Mesenteric fat pad (tissue), 1 donor: Measurements from ENCODE around the gene CRABP1. TPM values are rescaled to one million over a fixed set of nuclear protein-coding genes. Genes with fewer than 3 reads are reported as not detected.

Experiments
- DNase-seq: peaks from one replicate; pipeline ENCODE4 v3.0.0-alpha.2; 2020; ENCODE audit warnings: low spot score
- total RNA-seq: library from RNA; stranded (reverse); fragmentation: NEBNext Ultra II Directional; extraction: Animal tissue kit (Norgen Biotek cat#: 25700); gene quantifications from one replicate; pipeline ENCODE4 v1.2.1, GENCODE V29; 2021
- donor health status: DM: yes; HTN: yes; CAD: no.

The CRABP1 gene
- total RNA-seq, 1 donor from 2014 or later = not detected

DNA sequence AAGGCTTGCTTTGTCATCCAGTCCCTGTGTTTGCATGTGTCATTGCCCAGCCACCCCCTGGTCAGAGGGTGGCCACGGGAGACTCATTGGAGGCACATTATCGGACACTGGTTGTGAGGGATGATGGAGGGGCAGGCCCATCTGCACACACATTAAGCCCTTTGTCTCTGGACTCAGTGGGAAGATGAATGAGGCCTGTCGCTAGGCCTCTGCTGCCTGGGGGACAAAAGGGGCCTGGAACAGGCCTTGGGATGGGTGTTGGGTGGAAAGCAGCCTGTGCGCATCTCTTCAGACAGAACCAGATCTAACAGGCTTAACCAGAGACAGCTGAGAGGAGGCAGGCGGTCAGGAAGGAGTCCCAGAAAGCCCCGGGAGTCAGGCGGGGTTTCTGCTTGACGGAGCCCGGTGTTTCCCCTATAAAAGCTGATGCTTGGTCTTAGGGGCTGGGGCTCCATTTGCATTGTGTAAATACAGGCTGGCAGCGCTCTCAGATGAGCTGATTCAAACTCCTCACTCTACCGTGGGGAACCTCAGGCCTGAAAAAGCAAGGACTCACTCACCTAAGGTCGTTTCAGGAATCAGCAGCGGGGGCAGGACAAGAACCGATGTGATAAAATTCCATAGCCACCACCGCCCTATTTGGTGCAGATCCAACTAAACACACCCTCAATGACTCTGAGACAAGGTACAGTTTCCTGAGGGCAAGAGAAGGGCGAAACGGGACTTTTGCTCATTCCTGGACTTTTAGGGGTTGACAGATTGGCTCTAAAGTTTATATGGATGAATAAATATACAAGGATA, 23.7 kb upstream of the CRABP1 start:
- peak; percentile 76 for DNase-seq

DNA sequence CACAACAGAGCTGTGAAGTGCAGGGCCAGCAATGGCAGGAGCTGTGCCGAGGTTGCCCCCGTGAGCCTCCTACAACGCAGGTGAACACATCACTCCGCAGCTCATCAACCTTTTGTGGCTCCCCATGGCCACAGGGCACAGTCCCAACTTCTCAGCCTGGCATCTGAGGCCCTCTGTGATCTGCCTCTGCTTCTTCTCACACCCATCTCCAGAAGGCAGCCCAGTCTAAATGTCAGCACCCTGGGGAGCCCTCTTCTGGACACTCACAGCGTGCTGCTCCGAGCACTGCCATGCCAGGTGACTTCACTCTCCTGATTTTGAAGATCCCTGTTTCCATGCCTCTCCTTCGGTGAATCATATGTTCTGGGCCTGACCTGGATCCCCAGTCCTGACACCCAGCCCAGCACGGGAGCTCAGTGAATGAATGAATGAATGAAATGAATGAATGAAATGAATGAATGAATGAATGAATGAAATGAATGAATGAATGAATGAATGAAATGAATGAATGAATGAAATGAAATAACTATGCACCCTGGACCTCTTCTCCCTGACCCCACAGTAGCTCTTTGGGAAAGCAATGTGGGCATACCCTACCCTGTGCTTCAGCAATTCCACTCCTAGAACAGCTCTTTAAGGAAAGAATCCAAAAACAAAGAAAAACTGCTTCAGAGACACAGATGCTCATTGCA, 22.9 kb upstream of the CRABP1 start:
- no peak for DNase-seq

DNA sequence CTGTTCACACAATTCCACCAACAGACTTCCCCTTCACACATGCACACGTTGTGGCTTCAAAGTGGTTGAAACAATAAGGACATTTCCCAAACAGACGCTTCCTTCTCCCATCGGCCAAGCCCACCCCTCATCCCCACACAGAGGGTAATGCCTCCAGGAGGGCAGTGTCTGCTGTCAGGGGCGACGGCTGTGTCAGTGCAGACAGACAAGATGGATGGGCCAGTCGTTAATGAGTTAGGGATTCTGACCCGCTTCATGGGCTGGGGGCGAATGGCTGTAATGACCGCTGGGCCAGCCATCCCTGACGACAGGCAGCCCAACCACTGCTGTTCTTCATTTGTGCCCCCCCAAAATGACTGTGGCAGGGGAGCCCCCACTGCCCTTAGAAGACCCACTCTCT, 20.6 kb upstream of the CRABP1 start:
- no peak for DNase-seq

DNA sequence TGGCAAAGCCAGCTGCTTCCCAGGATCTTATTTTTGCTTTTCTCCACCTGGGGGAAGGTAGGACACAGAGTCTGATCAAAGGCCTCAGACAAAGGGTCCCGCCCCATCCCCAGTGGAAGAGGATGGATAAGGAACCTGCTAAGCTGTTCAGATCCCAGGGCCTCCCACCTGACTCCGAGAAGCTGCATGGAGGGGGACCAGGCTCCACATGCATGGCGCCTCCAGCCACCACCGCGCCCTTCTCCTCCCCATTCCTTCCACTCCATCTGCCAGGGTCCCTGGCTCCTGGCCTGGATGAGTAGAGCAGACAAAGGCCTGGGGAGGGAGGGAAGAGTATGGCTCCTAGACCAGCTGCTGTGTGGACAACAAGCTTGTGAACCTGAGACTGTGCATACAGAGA, 20.0 kb upstream of the CRABP1 start:
- no peak for DNase-seq

DNA sequence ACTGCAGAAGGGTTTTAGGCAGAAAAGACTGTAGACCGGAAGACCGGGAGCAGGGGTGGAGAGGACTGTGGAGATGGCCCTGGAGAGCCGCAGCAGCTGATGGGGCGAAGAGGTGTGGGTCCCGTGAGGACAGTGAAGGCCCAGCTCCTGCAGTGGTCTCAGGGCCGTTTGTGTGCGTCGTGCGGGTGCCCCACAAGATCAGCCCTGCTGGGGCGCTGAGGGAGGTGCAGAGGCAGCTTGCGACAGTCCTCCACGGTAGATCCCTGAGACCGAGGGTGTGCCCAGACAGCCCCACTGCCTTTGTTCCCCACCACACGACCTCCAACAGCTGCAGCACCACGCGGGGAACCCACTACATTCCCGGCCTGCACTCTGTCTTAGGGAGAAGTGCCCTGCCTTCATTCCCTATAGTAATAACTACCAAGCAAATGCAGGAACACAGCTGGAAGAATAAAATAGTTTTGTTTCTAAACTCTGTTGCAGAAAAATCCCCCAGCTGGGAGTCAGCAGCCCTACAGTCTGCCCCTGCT, 19.0 kb upstream of the CRABP1 start:
- no peak for DNase-seq

DNA sequence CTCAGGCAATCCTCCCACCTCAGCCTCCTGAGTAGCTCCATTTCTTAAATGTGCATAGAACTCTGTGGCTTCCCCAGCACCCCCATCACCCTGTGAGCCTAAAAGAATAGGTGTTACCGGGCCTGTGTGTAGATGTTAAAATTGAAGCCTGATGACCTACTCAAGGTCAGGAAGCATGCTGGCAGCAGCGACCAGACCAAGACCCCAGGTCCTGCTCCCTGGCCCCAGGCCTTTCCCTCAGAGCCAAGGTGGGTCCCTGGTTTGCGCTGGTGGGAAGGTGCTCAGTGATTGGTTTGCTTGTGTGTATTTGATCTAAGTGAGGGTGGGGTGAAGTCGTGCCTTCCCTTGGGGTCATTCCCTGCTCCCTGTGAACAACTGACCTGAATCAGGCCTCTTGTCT, 18.4 kb upstream of the CRABP1 start:
- no peak for DNase-seq

DNA sequence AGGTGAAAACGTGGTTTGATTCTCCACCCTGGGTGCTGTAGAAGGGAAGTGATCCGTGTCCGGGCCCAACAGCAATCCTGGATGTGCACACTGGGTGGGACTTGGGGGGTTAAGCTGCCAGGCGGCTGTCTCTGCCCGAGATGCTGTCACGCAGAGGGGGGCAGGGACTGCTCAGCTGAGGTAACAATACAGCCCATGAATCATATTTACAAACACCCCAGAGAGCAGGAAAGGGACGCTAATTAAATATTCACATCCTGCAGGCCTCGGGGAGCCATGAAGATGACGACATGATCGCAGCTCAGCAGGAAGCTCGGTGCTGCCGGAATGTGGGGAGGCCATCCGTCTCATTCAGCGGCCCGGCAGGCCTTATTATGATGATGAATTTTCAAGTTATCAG, 17.9 kb upstream of the CRABP1 start:
- DNase-seq = no peak

DNA sequence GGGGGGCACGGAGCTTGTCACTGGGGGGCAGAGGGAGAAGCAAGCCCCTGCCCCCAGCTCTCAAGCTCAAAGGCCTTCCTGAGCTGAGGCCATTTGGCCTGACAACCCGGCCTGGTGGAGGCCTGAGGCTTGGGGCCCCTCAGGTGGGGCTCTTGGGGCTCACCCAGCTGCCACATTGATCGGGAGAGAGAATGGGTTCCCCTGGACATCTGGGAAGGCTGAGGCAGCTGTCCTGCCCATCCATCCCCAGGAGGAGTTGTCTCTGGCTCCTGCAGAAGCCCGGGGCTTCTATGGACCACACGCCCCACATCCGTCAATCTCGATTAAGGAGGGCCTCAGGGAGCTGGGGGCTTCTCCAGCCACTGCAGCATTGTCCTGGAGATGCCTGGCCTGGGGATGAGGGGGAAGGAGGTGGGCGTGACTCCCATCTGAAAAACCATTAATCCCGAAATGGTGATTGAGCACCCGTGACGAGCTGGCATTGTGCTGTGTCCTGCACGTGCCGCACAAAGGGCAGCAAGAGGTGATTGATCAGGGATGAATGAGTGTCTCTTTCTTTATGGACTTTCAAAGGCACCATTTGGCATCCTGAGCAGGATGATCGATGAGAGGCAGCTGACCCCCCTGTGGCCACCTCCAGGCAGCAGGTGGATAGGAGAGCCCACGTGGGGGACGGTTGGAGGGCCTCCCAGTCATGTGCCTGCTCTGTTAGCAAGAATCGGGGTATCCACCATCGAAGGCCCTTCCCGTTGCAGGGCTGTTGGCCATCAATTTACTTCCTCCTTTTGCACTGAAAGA, 17.2 kb upstream of the CRABP1 start:
- DNase-seq = no peak

DNA sequence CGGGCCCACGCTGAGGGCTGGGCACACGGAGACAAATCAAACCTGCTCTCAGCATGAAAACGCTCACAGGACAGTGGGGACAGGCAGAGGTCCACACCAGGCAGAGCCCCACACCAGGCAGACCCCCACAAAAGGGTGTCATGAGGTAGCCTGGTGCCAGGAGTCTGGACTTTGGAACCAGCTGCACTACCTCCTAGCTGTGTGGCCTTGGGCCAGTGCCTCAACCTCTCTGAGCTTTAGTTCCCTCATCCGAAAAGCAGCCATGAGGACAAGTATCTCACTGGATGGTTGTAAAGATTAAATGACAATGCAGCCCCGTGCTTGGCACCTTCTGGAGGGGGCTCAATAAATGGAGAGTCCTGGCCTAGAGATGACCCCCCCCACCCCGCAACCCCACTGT, 16.5 kb upstream of the CRABP1 start:
- DNase-seq = no peak

DNA sequence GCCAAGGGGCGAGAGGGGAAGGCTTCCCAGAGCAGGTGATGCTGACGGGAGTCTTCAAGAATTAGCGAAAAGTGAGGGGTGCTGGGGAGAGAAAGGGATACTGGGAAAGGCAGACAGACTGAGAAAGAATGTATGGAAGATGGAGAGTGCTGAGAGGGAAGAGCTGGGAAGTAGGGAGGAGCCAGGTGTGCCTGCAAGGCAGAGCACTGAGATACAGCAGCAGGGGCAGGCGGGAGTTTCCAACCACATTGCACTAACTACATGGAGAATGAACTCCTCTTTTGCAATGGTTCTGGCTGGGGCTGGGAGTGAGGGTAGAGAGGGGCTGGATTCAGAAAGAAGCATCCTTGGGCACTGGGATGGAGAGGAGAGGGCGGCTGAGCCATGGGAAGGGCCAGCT, 16.0 kb upstream of the CRABP1 start:
- no peak for DNase-seq

DNA sequence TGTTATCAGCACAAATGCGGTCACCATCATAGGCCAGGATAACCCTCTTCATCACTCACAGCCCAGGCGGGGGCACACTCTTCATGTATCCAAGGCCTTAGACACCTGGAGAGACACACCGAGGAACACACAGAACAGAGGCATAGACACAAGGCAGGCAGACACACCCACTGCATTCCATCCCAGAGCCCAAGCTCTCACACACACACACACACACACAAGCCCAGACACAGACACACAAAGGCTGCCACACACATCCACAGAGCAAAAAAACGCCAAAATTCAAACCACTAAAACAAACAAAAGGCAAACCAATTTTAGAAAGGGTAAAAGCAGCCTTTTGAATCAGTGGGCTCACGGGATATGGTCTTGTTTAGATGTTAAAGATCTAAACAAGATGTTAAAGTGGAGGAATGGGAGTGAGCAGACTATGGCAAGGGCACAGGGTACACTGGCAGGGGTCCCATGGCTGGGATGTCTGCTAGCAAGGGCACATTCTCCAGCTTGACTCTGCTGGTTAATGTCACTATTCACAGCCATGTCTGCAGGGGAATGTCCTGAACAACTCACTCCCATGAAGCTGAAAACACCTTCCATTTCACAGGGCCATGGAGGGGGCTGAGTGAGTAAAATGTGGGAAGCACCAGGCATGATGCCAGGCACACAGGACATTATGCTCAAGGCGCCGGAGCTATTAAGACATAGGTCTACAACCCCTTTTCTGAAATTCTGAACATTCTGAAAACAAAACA, 14.9 kb upstream of the CRABP1 start:
- no peak for DNase-seq

DNA sequence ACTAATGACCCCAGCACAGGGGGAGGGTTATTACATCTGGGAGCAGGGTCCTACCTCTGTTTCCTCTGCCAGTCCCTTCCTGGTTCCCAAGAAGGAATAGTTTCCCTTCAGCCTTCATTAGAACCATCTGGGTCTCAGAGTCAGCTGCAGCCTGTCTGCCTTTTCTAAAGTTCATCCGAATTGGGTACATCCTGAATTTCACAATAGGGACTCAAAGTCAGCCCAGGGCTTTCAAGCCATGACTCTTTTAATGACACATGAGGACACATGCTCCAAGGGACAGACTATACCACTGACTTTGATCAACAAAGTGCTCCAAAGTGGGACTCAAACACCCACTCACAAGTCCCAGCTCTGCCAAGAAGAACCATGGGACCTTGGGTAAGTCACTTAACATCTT, 12.7 kb upstream of the CRABP1 start:
- no peak for DNase-seq

DNA sequence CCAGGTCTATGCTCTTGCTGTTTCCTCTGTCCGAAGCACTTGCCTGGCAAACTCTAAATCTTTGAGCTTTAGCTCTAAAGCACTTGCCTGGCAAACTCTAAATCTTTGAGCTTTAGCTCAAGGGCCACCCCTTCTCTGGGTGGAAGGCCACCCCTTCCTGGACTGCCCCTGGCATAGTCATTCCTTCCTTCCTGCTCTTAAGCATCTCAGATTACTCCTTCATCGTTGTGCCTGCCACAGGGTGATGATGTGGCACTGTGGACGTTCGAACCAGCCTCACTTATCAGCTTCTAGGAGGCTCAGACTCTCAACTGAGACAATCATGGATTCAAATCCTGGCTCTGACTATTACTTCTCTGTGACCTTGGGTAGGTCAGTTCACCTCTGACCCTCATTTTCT, 10.5 kb upstream of the CRABP1 start:
- no peak for DNase-seq

DNA sequence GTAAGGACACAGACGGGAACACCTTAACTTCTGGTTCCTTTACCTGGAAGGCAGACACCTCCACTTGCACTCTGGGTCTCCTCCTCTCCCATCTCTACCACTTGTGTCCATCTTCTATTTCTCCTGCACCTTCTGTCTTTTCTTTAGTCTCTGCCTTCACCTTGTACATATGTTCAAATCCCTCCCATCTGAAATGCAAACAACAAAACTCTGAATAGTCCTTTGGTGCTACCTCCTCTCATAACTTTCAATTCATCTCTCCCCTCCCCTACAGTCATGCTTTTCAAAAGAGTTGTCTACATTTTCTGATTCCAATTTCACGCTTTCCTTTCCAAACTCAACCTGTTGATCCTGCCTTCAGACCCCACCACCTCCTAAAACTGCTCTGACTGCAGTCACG, 5.3 kb upstream of the CRABP1 start:
- DNase-seq = no peak

DNA sequence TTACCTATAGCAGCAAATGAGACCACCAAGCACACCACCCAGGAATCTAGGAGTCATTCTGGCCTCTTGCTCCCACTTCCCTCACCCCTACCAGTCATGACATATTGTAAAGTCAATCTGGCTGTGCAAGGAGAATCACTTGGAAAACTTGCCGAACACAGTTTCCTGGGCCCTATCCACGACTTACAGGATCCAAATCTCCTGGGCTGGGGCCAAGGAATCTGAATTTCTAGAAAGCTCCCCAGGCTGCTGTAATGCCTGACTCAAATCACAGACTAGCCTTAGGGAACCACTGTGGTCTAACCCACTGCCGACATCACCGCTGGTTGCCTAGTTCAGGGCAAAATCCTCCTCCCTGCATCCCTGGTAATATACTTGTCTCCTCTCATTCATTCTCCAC, 4.2 kb upstream of the CRABP1 start:
- DNase-seq = no peak

DNA sequence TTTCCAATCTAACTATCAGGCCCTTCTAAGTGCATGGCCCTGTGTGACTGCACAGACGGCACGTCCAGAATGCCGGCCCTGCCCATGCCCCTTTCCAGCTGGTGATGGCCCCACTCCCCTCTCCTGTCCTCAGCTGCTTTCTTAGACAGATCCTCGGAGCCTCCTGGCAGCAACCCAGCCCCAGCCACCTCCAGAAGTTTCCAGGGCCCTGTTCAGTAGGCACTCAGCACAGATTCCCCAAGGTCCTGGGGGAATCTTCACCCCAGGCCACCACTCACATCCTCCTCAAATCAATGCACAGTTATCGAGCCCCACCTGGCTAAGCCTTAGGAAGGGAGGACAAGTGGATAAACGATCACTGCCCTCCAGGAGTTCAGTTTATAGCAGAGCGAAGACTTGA, 1.4 kb upstream of the CRABP1 start:
- no peak for DNase-seq

DNA sequence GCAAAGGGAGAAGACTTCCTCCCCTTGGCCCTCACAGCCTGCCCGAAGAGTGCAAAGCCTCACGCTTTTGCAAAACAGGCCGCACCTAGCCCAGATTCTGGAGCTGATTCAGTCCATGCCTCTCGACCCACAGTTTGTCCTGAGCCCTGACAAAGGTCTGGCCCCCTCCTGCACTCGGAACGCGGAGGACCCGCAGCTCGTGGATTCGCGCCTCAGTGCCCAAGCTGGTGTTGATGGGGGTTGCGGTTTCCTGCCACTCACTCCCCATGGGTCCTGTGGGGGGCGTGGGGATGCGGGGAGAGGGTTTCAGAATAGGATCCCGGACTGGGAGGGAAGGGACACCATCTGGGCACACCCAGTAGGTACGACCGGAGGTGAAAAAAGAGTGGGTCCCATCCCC, 594 bp upstream of the CRABP1 start:
- DNase-seq = no peak

DNA sequence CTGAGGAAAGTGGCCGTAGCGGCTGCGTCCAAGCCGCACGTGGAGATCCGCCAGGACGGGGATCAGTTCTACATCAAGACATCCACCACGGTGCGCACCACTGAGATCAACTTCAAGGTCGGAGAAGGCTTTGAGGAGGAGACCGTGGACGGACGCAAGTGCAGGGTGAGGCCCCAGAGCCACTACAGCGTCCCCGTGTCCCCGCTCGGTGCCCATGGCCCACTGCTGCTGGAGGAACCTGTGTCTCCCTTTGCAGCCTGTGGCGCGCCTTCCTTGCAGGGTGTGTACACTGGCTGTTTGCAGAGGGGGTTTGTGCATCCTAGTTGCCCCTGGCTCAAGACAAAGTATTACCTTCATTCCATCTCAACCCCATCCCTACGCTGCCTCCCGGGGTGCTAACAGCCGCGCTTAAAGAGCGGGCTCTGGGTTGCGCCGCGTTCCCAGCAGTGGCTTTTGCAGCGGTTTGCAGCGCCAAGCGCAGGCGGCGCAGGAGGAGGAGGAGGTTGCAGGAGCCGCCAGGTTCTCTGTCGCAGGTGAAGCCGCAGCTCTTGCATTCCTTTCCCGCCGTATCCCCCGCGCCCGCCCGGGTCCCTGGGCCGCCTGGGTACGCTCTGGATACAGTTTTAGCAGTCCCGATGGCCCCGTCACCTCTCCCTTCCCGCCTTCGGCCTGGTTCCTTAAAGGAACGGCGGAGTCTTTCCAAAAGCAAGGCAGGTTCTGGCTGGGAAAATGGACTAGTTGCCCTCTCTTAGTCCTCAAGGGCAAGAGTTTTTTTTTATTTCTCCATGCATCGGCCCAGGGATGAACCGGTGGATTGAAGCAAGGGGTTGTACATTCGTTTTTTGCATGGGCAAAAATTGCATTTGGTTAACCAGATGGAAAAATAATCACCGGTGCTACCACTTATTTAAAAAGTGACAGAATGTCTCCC, 1.2 kb downstream of the CRABP1 start:
- DNase-seq = no peak

DNA sequence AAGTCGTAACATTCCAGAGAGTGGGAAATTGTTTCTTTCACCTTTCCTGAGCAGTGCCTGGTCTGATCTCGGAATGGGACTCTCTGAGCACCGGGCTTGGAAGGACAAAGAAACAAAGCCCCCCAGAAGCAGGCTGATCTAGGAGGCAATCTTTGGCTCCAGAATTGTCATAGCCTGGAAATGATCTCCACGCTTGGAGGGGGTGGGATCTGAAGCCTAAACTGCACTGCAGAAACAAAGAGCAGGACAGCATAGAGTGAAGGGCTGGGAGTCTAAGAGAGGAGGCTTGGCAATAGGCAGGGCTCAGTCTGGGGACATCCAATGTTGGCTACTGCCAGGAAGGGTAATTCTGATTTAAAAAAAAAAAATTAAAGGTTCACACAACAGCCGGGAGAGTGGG, 1.9 kb downstream of the CRABP1 start:
- DNase-seq = no peak
